Muscle of back (tissue), 13 donors: ENCODE measurements around the gene TEX12. TPM values are rescaled to one million over a fixed set of nuclear protein-coding genes. Genes with fewer than 3 reads are reported as not detected.
A peak's percentile ranks its signal among the peaks of the same experiment; 100 is the strongest.
"Not testable (repeated sequence)": the region's sequence is repeated elsewhere in the genome, so short reads cannot be mapped to it uniquely, and the experiment has no call there.

Source experiments
- DNase-seq, 3 donors: peaks; one replicate each; pipeline versions ENCODE4 v3.0.0 to v3.0.0-alpha.2; 2013
- long read RNA-seq, 9 donors: transcript quantifications; one replicate each; lab custom pipeline, GENCODE V29; 2026
- polyA plus RNA-seq, 10 donors: library from polyadenylated mRNA; unstranded; fragments of 120-200 nt; gene quantifications; one replicate each; pipeline ENCODE4 v1.2.1, GENCODE V29; 2013; ENCODE audit not compliant: insufficient read length in 10 of 10

The TEX12 gene, protein sequence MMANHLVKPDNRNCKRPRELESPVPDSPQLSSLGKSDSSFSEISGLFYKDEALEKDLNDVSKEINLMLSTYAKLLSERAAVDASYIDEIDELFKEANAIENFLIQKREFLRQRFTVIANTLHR
- under 1 TPM in 8 of 10 donors, not detected in 2; 0.17 to 0.59 (median 0.29) TPM for polyA plus RNA-seq
- long read RNA-seq, donor 1 = 0 reads
- long read RNA-seq, donor 2 = 0 reads
- long read RNA-seq, donor 3 = 0 reads
- long read RNA-seq, donor 4 = 0 reads
- long read RNA-seq, donor 5 = 0 reads
- long read RNA-seq, donor 6 = 0 reads
- long read RNA-seq, donor 7 = 0 reads
- long read RNA-seq, donor 8 = 0 reads
- long read RNA-seq, donor 9 = 0 reads

DNA sequence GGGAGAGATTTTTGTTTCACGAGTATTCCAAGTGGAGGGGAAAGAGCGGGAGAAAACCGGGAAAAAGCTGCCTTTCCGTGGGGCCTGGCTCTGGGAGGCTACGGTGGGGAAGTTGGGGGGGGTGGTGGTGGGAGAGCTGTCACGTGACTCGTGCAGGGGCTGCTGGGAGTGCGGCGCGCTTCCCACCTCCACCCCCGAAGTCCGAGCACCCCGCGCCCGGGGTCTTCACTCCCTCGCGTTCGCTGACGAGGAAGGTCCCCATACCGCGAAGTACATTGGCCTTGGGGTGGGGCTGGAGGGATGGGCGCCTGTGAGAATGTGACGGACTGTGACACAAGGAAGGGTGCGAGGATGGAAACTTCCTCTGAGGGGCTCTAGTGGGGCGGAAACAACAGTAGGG lies at the start of gene TEX12:
TSS of gene TEX12 (plus strand) at position 228 of the 400 bp plus-strand sequence. CDS start 1,897 bp downstream, outside the sequence.
- no peak for DNase-seq

DNA sequence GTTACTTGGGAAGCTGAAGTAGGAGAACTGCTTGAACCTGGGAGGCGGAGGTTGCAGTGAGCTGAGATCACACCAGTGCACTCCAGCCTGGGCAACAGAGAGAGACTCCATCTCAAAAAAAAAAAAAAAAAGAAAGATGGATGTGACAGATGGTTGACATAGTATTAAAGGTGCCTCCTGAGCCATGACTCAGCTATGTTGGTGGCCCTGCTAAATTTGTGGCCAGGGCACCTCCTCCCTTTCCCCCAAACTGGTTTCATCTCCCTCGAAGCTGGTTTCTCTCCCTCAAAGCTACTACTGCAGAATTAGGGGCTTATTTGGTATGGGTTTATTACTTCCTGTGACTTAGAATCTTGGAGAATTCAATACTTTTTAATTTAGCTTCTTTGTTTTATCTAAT lies 49.0 kb upstream of the TEX12 start:
- DNase-seq = no peak

DNA sequence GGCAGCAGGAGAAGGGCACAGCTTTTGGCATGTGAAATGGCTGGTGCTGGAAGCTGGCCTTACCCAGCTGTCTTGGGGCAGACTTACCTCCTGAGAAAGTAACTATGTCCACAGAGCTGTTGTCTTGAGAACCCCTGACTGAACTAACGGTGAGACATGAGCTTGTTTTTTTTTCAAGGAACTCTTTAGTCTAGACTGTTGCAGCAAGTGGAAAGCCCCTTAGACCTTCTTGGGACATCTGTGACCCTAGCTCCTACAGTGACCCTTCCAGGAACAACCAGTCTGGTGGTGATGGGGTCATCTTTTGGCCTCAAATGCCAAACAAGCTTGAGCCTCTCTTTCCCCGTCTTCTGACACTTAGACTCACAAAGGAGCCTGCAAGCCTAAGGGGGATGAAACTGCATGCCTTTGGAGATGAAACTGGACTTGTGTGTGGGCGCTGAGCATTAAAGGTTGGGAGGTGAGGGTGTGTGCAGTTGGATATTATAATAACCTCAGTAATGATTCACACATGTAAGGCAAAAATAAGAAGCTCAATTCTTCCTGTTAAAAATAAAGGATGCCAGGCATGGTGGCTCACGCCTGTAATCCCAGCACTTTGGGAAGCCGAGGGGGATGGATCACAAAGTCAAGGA lies 45.1 kb upstream of the TEX12 start:
- DNase-seq = no peak

DNA sequence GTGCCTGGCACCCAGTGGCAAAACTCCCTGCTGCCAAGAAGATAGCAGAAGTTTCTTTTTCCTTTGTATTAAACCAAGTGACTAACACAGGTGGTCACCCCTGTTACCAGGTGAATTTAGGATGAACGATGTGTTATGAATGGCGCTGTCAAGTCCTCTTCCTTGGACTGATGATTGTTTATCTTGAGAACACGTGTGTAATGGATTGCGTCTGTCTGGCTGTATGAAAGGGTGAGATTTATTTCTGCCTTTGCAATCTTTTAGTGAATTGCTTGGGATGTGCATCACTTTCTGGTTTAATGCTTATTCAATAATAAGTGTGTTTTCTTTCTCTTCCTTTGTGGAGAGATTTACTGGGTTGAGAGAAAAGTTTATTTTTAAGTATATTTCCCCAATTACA lies 44.0 kb upstream of the TEX12 start:
- DNase-seq = no peak

DNA sequence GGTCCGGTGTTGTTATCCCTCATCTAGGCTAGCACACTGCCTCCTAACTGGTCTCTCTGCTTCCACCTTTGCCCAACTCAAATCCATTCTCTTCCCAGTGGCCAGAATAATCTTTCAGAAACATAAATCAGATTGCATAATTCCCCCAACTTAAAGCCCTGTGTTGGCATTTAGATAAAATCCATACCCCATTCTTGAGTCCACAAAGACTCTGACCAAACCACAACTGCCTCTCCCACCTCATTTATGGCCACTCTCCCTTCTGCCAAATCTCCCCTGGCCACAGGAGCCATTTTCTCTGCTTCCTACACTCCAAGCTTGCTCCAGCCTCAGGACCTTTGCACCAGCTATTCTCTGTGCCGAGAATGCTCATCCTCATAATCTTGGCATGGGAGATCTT lies 40.1 kb upstream of the TEX12 start:
- no peak for DNase-seq

DNA sequence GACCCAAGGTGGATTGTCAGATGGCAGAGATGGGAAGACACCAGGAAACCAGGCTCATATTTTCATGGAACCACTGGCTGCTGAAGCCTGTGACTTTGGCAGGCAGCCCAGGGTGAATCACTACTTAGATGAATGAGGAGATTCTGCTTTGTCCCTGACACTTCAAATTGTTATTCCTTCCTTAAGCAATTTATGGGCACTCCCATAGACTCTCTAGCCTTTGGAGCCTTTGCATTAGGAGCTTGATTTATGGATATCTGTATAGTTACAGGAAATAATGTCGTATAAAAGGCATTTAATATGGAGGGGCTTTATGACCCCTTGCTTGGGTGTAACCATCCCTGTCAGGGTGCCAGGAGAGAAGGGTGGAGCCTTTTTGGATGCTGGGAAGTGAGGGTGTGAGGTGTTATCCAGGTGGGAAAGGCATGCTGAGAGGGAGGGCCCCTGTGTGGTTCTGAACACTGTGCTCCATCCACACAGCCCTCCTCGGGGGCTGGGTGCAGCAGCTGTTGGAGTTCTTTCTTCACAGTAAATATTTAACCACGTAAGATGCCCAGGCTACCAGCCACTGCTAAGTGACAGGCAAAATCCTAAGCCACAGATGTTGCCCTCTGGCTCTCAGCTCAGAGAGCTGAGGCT lies 38.6 kb upstream of the TEX12 start:
- DNase-seq = peak; percentile 10 to 71 (median 15)

DNA sequence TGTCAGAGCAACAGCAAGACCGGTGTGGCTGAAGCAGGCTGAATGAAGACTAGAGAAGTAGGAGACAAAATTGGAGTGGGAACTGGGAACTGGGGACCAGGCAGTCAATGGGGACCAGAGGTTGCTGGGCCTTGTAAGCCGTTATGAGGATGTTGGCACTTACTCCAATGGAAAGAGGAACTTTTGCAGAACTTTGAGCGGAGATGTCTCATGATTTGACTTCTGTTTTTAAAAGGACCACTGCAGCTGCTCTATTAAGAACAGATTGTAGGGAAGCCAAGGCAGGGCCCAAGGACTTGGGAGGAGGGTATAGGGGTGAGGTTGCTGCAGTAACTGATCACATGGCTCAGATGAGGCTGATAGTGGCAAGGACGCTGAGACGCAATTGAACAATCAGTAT lies 37.5 kb upstream of the TEX12 start:
- peak; percentile 5 to 34 (median 7) for DNase-seq

DNA sequence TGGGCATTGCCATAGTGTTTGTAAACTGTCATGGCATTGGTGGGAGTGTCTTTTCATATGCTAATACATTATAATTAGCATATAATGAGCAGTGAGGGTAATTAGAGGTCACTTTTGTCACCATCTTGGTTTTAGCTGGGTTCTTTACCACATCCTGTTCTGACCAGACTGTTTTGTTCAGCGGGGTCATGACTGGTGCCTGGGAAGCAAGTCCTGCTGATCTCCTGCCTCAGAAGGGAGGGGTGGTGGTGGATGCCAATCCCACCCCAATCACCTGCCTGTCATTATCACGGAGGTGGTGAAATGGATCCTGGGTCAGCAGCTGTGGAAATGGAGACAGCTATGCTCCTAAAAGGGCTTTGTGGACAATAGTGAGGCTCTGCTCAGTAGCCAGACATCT lies 34.4 kb upstream of the TEX12 start:
- no peak for DNase-seq

DNA sequence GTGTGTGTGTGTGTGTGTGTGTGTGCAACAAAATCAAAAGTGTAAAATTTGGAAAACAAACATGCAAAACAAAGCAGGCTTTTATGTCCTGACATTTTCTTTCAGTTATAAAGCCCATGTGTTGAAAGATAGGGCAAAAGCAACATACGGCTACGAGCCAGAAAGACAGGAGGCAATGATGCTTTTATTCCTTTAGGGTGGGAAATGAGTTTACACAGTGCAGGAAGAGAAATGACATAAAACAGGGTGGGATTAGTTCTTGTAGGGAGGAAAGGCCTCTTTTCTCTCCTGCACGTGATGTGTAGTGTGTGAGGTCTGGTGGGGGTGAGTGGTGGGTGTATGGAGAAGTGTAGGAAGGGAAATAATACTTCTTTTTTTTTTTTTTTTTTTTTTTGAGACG lies 32.7 kb upstream of the TEX12 start:
- DNase-seq = no peak

DNA sequence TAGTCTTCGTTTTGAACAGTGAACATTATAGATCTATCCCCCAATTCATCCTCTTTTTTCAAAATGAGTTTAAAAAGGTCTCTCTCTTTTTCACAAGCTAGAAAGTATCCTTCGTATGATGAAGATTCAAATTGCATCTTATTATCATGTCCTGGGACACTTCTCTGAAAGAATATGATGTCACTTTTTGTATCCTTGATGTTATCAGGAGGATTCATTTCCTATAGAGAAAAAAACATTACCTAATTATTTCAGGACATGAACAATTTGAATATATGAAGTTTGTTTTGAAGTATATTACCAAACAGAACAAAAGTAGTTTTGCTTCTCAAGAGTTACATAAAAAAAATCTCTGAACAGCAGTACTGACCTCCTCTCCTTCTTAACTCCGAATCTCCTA lies 23.6 kb upstream of the TEX12 start:
- DNase-seq = no peak

DNA sequence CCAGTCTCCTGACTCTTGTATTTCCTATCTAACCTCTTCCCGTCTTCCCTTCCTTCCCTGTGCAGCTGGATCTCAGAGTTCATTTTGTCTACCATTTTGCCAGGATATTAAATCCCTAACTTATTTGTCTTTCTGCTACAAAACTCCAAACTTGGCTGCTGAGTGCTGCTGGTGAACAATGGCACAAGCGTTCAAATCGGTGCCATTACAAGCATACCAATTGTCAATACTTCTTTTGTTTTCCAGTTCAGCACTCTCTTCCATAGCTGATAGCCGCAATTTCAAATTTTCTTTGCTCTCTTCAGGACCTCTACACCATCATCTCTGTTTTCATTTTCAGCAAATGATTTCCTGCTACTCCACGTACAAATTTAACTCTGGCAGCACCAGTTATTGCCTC lies 16.7 kb upstream of the TEX12 start:
- DNase-seq = no peak

DNA sequence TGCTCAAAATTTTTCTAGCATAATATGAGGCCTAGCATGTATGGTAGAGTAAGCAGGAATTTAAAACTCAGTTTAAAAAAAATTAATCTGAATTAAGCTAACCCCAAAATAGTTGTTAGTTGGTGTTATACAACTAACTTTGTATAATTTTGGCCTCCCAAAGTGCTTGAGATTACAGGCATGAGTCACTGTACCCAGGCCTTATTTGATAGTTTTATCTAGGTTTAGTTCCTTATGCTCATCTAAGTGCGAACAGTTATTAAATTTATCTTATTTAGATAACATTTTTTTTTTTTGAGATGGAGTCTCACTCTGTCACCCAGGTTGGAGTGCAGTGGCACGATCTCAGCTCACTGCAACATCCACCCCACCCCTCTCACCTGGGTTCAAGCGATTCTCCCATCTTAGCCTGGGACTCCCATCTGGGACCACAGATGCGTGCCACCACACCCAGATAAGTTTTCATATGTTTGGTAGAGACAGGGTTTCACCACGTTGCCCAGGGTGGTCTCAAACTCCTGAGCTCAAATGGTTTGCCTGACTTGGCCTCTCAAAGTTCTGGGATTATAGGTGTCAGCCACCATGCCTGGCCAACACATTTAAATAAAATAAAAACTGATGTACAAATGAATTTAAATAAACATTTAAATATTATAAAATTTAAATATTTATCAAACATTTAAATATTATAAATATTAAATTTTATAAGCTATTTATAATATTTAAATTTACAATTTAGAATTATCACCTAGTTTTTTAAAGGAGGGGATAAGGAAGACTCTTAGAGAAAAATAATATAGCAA lies 10.8 kb upstream of the TEX12 start:
- no peak for DNase-seq

DNA sequence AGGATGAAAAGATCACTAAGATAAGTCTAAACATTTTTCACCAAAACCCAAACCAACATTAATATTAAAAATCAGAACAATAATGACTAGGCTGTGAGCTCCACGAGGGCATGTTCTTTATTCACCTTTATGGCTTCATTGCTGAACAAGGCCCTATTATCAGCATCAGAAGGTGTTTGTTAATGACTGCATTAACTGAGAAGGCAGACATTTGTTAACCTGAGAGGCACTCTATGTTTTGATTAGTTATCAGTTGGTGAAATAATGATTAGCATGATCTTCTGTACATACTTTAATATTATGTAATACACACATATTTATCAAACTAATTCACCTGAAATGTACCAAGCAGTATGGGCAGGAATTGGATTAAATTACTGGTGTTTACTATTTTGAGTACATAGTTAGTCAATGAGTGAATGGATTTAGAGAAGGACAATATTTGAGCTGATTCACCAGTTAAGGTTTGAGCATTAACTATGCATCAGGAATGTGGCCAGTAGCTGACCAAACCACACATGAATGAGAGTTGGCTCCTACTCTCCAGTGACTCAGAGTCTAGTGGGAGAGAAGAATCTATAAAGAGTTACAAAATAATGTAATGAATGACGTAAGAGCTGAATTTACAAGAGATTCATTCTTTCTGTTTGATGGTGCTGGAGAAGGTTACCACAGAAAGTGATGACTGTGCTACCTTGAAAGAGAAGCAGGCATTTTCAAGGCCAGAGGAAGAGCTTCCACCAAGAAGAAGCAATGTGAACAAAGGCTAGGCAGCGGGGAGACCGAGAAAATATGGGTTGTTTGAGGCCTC lies 10.0 kb upstream of the TEX12 start:
- peak in 1 of 3 donors; percentile 97 for DNase-seq

DNA sequence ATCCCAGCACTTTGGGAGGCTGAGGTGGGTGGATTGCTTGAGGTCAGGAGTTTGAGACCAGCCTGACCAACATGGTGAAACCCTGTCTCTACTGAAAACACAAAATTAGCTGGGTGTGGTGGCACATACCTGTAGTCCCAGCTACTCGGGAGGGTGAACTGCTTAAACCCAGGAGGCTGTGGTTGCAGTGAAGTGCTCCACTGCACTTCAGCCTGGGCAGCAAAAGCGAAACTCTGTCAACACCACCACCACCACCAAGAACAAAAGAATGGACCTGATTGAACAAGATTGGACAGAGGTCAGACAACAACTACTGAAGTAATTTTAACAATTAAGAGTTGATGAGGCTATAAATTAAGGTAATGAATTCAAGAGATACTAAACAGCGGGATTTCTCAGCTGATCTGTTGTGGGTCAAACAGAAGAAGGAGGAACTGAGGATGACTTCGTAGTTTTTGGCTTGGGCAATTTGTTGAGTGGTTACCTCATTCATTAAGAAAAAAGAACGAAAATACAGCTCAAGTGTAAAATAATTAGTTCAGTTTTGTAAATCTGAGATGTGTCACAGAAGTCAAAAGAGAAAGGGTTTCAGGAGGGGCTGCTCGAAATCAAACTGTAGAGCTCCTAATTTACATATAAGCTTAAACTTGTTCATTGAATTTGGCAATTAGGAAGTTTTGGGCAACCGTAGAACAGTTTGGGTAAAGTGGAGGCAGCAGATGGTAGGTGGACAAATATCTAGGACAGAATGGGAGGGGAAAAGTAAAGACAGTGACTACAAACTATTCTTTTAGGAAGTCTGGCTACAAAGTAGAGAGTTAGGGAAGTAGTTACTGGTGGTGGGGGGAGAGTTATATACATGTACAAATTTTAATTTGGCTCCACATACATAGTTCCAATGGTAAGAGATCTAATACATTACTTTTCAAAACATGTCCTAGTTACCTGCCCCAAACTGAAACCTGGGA lies 7.8 kb upstream of the TEX12 start:
- no peak for DNase-seq

DNA sequence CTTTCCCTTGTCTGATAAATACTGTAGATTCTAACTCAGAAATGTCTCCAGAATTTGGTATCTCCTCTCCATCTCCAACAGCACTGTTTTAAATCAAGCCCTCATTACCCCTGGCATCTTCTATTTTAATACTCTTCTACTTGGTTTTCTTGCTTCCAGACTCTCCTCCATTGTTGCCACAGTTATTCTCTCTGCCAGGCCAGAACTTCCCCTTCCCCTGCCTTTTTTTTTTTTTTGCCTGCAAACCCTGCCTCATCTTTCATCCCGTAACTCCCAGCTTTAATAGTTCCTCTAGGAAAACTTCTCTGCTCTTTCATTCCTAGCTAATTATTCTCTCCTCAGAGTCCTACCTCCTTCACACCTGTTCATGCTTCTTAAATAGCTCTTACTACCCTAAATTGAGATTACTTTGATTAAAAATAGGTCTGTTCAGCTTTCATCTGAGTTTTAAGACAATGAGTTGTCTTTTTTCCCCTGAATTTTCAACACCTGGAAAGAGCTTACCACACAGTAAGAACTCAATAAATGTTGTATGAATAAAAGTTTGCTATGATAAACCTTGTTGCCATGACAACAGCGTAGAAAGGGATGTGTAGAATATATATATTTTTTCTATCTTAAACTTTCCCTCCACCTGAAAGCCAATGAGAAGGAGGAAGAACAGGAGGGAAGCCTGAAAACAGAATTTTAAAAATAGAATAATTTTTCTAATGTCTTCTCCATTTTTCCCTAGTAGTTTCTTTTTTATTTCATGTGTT lies 6.9 kb upstream of the TEX12 start:
- no peak for DNase-seq

DNA sequence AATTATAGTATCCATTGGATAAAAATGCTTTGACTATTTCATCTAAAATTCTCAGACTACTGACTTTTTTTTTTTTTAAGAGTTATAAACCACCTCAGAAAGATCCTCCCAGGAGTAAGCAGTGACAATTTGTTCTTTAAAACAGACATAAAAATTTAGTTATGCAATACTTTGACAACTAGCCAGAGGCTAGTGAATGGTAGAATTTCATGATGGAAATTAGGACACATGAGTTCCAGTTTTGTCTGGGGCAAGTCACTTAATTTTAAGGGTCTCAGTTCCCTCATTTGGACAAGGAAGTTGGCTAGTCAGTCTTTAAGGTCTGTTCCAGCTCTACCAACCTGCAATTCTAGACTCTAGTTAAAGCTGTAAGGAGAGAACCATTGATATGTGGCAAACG lies 6.2 kb upstream of the TEX12 start:
- DNase-seq = no peak

DNA sequence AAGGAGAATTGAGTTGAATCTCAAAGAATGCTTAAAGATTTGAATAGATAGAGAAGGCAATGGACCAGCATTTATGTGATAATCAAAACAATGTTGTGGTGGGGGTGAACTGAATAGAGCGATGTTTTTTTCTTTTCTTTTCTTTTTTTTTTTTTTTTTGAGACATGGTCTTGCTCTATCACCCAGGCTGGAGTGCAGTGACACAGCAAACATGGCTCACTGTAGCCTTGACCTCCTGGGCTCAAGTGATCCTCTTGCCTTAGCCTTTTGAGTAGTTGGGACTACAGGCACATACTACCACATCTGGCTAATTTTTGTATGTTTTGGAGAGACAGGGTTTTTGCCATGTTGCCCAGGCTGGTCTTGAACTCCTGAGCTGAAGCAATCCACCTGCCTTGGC lies 5.0 kb upstream of the TEX12 start:
- DNase-seq = not testable (repeated sequence)

DNA sequence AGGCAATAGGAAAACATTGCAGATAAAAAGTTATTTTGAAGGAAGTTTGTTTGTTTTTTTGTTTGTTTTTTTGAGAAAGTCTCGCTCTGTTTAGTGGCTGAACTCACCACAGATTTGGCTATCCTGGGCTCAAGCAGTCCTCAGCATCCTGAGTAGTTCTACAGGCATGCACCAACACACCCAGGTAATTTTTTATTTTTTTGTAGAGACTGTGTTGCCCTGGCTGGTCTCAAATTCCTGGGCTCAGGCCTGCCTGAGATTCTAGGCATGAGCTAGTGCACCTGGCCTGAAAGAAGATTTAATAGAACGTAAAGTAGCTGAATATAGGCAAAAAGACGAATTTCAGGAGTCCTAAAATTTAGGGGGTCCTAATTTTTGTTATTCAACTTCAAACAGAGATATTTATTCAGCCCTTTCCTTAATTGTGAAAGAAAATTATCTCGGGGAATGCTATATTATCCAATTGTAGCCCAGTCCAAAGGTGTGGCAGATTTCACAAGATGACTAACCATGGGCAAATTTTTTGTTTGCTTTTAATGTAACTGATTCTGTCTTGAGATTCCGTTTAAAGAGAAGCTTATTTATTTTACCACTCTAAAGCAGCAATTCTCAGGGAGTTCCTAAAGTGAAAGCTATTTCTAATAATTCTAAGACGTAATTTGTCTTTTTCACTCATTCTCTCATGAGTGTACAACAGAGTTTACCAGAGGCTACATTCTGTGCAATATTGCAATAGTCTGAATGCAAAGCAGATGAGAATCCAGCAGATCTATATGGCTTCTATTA lies 4.2 kb upstream of the TEX12 start:
- no peak for DNase-seq
